Upper lobe of left lung (tissue), 6 donors: Measurements from ENCODE around the gene FHOD3. TPM values are rescaled to one million over a fixed set of nuclear protein-coding genes. Genes with fewer than 3 reads are reported as not detected.

Experiments used
- ATAC-seq, 2 donors: fragments of 200-7000 bp; cut with Tn5 transposase; one replicate each; pipeline ENCODE4 v1.9.1; 2022; ENCODE audit warnings: mild to moderate bottlenecking in 2 of 2, moderate library complexity in 2 of 2; ENCODE audit not compliant: low FRiP score in 2 of 2
- DNase-seq, 2 donors: peaks; one replicate each; pipeline ENCODE4 v3.0.0-alpha.2; 2019 to 2020
- H3K27ac ChIP-seq, 4 donors: fragments of 200-600 bp; sonication (generic); one replicate each; pipeline ENCODE4 v1.5.1; 2016 to 2019
- H3K27me3 ChIP-seq, 4 donors: fragments of 200-600 bp; sonication (generic); one replicate each; pipeline ENCODE4 v1.5.1; 2017 to 2019
- H3K36me3 ChIP-seq, 4 donors: fragments of 200-600 bp; sonication (generic); one replicate each; pipeline ENCODE4 v1.5.1; 2016 to 2019
- H3K4me1 ChIP-seq, 4 donors: fragments of 200-600 bp; sonication (generic); one replicate each; pipeline ENCODE4 v1.5.1; 2018 to 2019
- H3K4me3 ChIP-seq, 4 donors: fragments of 200-600 bp; sonication (generic); one replicate each; pipeline ENCODE4 v1.5.1; 2017 to 2019; ENCODE audit warnings: mild to moderate bottlenecking in 2 of 4, moderate library complexity in 1 of 4
- H3K9me3 ChIP-seq, 4 donors: fragments of 200-600 bp; sonication (generic); one replicate each; pipeline ENCODE4 v1.5.1; 2018 to 2019
- EP300 ChIP-seq, 4 donors: sonication (generic); formaldehyde crosslinking; IDR thresholded peaks; one replicate each; pipeline ENCODE4 v1.5.1; 2017; ENCODE audit warnings: antibody characterized with exemption in 4 of 4, control low read depth in 2 of 4
- POLR2A ChIP-seq, 4 donors: fragments of 450-650 bp; IDR thresholded peaks; one replicate each; pipeline ENCODE4 v1.5.1; 2016 to 2017; ENCODE audit warnings: antibody characterized with exemption in 4 of 4, mild to moderate bottlenecking in 2 of 4
- POLR2AphosphoS5 ChIP-seq, 2 donors: sonication (generic); formaldehyde crosslinking; IDR thresholded peaks; one replicate each; pipeline ENCODE4 v1.5.1; 2017; ENCODE audit warnings: antibody characterized with exemption in 2 of 2
- WGBS, 2 donors: methylation state at CpG; one replicate each; pipeline ENCODE4 v1.1.5; 2017 to 2018; 5-methylcytosine and 5-hydroxymethylcytosine counted together
- total RNA-seq, 6 donors: library from RNA; depleted of rRNA in 4 of 6; stranded (reverse); fragments of >200 nt in 4 of 6; gene quantifications; one replicate each; pipeline versions ENCODE4 v1.1.0 to v1.2.1, GENCODE V29; 2016 to 2021
- TF ChIP-seq, protein P1 (sequence below), 6 experiments: fragments of 450-650 bp in 4 of 6; fragments of 200-600 bp in 2 of 6; sonication (generic) in 2 of 6; IDR thresholded peaks; one replicate each; pipeline ENCODE4 v1.5.1; 2016 to 2019; ENCODE audit warnings: antibody characterized with exemption in 6 of 6
- donor health status: DM: no; HTN: no; CAD: no; lungs with moderate emphysema.
- donor health status: DM: no; HTN: yes; CAD: no; lungs with severe emphysema.

The FHOD3 gene
- total RNA-seq, 6 donors from 2014 or later = 0.40 to 4.8 (median 2.8) TPM

DNA sequence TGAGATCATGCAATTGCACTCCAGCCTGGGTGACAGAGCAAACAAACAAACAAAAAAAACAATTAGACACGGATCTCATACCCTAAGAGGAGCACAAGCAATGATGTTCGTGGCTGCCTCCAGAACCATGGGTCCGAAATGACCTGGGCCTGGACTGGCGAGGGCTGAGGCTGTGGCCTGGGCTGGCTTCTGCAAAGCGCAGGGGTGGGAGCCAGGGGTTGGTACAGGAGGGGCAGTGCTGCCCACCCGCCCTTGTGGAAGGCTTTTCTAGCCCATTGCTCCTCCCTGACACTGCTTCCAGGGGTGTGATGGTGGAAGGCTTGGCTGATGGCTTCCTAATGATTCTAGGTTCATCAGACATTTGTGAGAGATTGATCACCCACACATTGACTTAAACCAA lies 167.8 kb downstream of the FHOD3 start:
- 72 to 92% methylated on average over 6 of the region's 6 CpGs for WGBS, 2 donors
- no peaks in the 10 kb centered on the region for H3K27me3 ChIP-seq
- ATAC-seq = no peak

DNA sequence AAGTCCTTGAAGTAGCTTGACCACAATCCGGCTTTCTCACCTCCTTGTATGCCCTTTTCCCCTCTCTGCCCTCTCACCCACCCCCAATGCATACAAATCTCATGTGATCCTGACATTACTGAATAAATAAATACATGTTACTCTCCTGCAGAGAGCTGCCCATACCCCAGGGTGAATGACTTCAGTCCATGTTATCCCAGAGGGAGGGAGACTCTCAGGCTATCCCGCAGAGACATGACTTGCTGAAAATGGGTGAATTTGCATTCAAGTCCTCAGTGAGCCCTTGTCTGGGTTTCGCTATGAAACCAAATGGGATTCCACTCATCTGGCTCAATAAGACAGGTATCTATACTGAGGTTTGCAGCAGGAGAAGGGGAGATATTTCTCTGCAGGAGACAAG lies 168.5 kb downstream of the FHOD3 start:
- no peaks in the 10 kb centered on the region for H3K9me3 ChIP-seq
- DNase-seq (no peak), ATAC-seq (no peak)
- no peaks in the 10 kb centered on the region for H3K27me3 ChIP-seq
- no peaks in the 10 kb centered on the region for H3K4me1 ChIP-seq
- no peaks in the 10 kb centered on the region for H3K36me3 ChIP-seq
- TF ChIP-seq POLR2A (IDR thresholded peaks at IDR 0.05) (no peak), EP300 (IDR thresholded peaks at IDR 0.05) (no peak), POLR2AphosphoS5 (IDR thresholded peaks at IDR 0.05) (no peak)
- TF ChIP-seq, protein P1, sequence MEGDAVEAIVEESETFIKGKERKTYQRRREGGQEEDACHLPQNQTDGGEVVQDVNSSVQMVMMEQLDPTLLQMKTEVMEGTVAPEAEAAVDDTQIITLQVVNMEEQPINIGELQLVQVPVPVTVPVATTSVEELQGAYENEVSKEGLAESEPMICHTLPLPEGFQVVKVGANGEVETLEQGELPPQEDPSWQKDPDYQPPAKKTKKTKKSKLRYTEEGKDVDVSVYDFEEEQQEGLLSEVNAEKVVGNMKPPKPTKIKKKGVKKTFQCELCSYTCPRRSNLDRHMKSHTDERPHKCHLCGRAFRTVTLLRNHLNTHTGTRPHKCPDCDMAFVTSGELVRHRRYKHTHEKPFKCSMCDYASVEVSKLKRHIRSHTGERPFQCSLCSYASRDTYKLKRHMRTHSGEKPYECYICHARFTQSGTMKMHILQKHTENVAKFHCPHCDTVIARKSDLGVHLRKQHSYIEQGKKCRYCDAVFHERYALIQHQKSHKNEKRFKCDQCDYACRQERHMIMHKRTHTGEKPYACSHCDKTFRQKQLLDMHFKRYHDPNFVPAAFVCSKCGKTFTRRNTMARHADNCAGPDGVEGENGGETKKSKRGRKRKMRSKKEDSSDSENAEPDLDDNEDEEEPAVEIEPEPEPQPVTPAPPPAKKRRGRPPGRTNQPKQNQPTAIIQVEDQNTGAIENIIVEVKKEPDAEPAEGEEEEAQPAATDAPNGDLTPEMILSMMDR (IDR thresholded peaks at IDR 0.05) = no peak
- 58 to 67% methylated on average over 3 of the region's 3 CpGs for WGBS, 2 donors
- H3K4me3 ChIP-seq = no peak overlapping the region
- no peak overlapping the region for H3K27ac ChIP-seq

More for the DNA sequence above, 167.8 kb downstream of the FHOD3 start:
- Histone ChIP-seq H3K4me3 (no peak overlapping the region), H3K9me3 (no peaks in the 10 kb centered on the region), H3K36me3 (no peaks in the 10 kb centered on the region), H3K27ac (no peak overlapping the region), H3K4me1 (no peaks in the 10 kb centered on the region)
- TF ChIP-seq, protein P1 (IDR thresholded peaks at IDR 0.05) = no peak
- TF ChIP-seq POLR2A (IDR thresholded peaks at IDR 0.05) (no peak), EP300 (IDR thresholded peaks at IDR 0.05) (no peak)
- no peak for DNase-seq

DNA sequence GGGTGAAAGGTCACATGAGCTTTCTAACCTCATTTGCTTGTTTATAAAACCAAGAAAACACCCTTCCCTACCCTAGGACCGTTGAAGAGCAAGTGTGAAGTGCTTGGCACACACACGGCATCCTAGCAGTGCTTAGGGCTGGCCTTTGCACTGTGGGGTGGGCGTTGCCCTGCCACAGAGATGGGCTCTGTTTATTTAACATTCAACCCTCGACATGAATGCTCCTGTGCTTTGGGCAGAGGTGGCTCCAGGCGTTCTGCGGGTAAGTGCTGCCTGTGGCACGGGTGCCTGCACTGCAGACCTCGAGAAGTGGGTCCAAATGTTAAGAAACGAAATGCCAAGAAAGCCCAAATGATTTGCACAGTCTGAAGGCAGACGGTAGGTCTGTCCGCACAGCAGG lies 170.1 kb downstream of the FHOD3 start:
- H3K27ac ChIP-seq = no peak overlapping the region
- ATAC-seq (no peak), DNase-seq (peak in 1 of 2 donors; percentile 30)
- TF ChIP-seq POLR2AphosphoS5 (IDR thresholded peaks at IDR 0.05) (no peak), POLR2A (IDR thresholded peaks at IDR 0.05) (no peak), EP300 (IDR thresholded peaks at IDR 0.05) (no peak)
- TF ChIP-seq, protein P1 (IDR thresholded peaks at IDR 0.05) = no peak
- WGBS, 2 donors = 68 to 71% methylated on average over 11 of the region's 11 CpGs
- H3K9me3 ChIP-seq = no peaks in the 10 kb centered on the region
- no peaks in the 10 kb centered on the region for H3K4me1 ChIP-seq
- no peaks in the 10 kb centered on the region for H3K27me3 ChIP-seq
- no peak overlapping the region for H3K4me3 ChIP-seq
- no peaks in the 10 kb centered on the region for H3K36me3 ChIP-seq

DNA sequence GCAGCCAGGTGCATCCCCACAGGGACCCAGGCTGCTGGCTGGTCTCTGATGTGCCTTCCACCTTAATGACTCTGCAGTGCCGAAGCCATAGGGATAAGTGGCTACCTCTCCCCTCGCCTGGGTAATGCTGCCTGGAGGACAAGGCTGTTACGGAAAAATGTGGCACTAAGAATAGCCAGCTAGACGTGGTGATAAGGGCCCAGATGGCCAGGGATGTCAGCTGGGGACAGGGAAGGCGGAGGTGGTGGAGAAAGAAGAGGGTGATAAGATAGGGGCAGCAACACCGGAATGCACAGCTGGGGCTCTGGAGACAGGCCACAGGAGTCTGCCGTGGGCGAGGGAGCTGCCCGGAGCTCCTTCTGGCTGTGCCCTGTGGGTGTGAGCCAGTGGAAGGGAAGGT lies 170.6 kb downstream of the FHOD3 start:
- no peak for ATAC-seq
- WGBS, 2 donors = 51 to 58% methylated on average over 9 of the region's 9 CpGs

DNA sequence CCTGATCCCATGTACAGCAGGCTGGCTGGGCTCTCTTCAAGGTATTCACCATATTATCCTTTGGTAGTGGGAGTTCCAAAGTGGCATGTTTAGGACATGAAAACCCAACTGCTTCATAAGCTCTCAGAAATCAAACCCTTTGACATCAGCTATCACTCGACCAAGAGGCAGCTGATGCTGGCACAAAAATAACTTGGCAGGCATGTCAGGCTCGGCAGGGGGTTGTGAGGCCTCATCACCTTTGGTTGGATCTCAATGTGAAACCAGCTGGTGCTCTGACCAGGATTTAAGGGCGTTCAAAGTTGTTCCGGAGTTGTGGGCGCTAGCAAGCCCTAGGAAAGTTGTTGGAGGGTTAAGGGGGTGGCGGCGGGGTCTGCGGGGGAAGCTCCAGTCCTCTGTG lies 171.9 kb downstream of the FHOD3 start:
- WGBS, 2 donors = 78 to 80% methylated on average over 8 of the region's 8 CpGs
- Histone ChIP-seq H3K27me3 (no peaks in the 10 kb centered on the region), H3K27ac (no peak overlapping the region), H3K4me1 (no peaks in the 10 kb centered on the region), H3K36me3 (no peaks in the 10 kb centered on the region), H3K9me3 (no peaks in the 10 kb centered on the region), H3K4me3 (no peak overlapping the region)
- TF ChIP-seq EP300 (IDR thresholded peaks at IDR 0.05) (no peak), POLR2A (IDR thresholded peaks at IDR 0.05) (no peak), POLR2AphosphoS5 (IDR thresholded peaks at IDR 0.05) (no peak)
- TF ChIP-seq, protein P1 (IDR thresholded peaks at IDR 0.05) = no peak
- DNase-seq (no peak), ATAC-seq (no peak)

More for the DNA sequence above, 170.6 kb downstream of the FHOD3 start:
- TF ChIP-seq, protein P1 (IDR thresholded peaks at IDR 0.05) = no peak
- TF ChIP-seq POLR2A (IDR thresholded peaks at IDR 0.05) = no peak
- TF ChIP-seq POLR2AphosphoS5 (IDR thresholded peaks at IDR 0.05) = no peak
- no peak for TF ChIP-seq EP300 (IDR thresholded peaks at IDR 0.05)
- no peak overlapping the region for H3K27ac ChIP-seq
- H3K9me3 ChIP-seq = no peaks in the 10 kb centered on the region
- no peak overlapping the region for H3K4me3 ChIP-seq
- H3K36me3 ChIP-seq = no peaks in the 10 kb centered on the region
- peak in 1 of 2 donors; percentile 36 for DNase-seq
- H3K27me3 ChIP-seq = no peaks in the 10 kb centered on the region
- H3K4me1 ChIP-seq = no peaks in the 10 kb centered on the region
